Suppressor macrophage treated with lipopolysaccharide for 1 hour (primary cell): ENCODE results near the gene PNPLA6.
"Not testable (repeated sequence)": the region's sequence is repeated elsewhere in the genome, so short reads cannot be mapped to it uniquely, and the experiment has no call there.

ENCODE experiments used
- DNase-seq, 3 donors: peaks; one replicate each; pipeline ENCODE4 v3.0.0-alpha.2; 2020 to 2022

PNPLA6 gene

GRCh38 chr19:7556696-7557315 is 21.3 kb downstream of the PNPLA6 start:
- DNase-seq: no peak

GRCh38 chr19:7558667-7559066 is 23.1 kb downstream of the PNPLA6 start:
- DNase-seq: no peak

- DNase-seq: no peak
These were observed 23.6 kb downstream of the PNPLA6 start for GRCh38 chr19:7559102-7559501.

GRCh38 chr19:7560255-7560654 is 24.7 kb downstream of the PNPLA6 start:
- DNase-seq: no peak

- DNase-seq: no peak
These were observed 25.8 kb downstream of the PNPLA6 start for GRCh38 chr19:7561325-7561724.

- DNase-seq: peak in 1 of 3 donors; percentile 16
These were observed 27.3 kb downstream of the PNPLA6 start for GRCh38 chr19:7562646-7563393.

- DNase-seq: no peak
These were observed 29.3 kb downstream of the PNPLA6 start for GRCh38 chr19:7564866-7565265.

GRCh38 chr19:7565332-7565731 is 29.8 kb downstream of the PNPLA6 start:
- DNase-seq: no peak

- no peak for DNase-seq
These were observed 35.2 kb downstream of the PNPLA6 start for GRCh38 chr19:7570761-7571160.

GRCh38 chr19:7575434-7576040 is 40.0 kb downstream of the PNPLA6 start:
- DNase-seq: peak; percentile 75 to 83 (median 82)

GRCh38 chr19:7577422-7577821 is 41.9 kb downstream of the PNPLA6 start:
- DNase-seq: not testable (repeated sequence)

- no peak for DNase-seq
These were observed 42.6 kb downstream of the PNPLA6 start for GRCh38 chr19:7578127-7578526.

- no peak for DNase-seq
These were observed 43.7 kb downstream of the PNPLA6 start for GRCh38 chr19:7579182-7579581.

- no peak for DNase-seq
These were observed 46.9 kb downstream of the PNPLA6 start for GRCh38 chr19:7582446-7582845.

GRCh38 chr19:7589822-7590221 is 54.3 kb downstream of the PNPLA6 start:
- DNase-seq: no peak

- DNase-seq: no peak
These were observed 54.7 kb downstream of the PNPLA6 start for GRCh38 chr19:7590256-7590655.

- peak in 1 of 3 donors; percentile 43 for DNase-seq
These were observed 60.1 kb downstream of the PNPLA6 start, which contains the start of gene CAMSAP3 for GRCh38 chr19:7595466-7596133. CAMSAP3 (plus strand) TSS chr19:7595863; CDS start chr19:7596003, 140 bp downstream.

- DNase-seq: peak in 1 of 3 donors; percentile 20
These were observed 60.9 kb downstream of the PNPLA6 start for GRCh38 chr19:7596211-7596937.

GRCh38 chr19:7597689-7598088 is 62.2 kb downstream of the PNPLA6 start:
- DNase-seq: peak in 1 of 3 donors; percentile 23

GRCh38 chr19:7598180-7598579 is 62.7 kb downstream of the PNPLA6 start:
- DNase-seq: no peak

- no peak for DNase-seq
These were observed 65.2 kb downstream of the PNPLA6 start for GRCh38 chr19:7600721-7601120.

- DNase-seq: no peak
These were observed 66.9 kb downstream of the PNPLA6 start for GRCh38 chr19:7602240-7602934.
